Measurements from ENCODE around the gene SMIM10L2A.

GRCh38 chrX:135424469-135424868, 2.7 kb downstream of the SMIM10L2A start:
- no peak for TF ChIP-seq POLR2A (IDR thresholded peaks at IDR 0.05; ENCODE audit: low read depth, low read length)
- no peak for TF ChIP-seq TAF1 (IDR thresholded peaks at IDR 0.05; ENCODE audit: borderline replicate concordance, low read depth, low read length)
- TF ChIP-seq POLR2AphosphoS5 (IDR thresholded peaks at IDR 0.05; ENCODE audit: low read depth, low read length) = no peak
